GM19397 (cell line): ENCODE results near the gene CXCL9.
"Not testable (repeated sequence)": the region's sequence is repeated elsewhere in the genome, so short reads cannot be mapped to it uniquely, and the experiment has no call there.

ENCODE experiments used
- ATAC-seq: cut with Tn5 transposase; IDR thresholded peaks from one replicate; pipeline ENCODE4 v1.9.1; 2021; ENCODE audit warnings: mild to moderate bottlenecking, moderate library complexity; ENCODE audit not compliant: unreplicated experiment

Gene CXCL9

DNA sequence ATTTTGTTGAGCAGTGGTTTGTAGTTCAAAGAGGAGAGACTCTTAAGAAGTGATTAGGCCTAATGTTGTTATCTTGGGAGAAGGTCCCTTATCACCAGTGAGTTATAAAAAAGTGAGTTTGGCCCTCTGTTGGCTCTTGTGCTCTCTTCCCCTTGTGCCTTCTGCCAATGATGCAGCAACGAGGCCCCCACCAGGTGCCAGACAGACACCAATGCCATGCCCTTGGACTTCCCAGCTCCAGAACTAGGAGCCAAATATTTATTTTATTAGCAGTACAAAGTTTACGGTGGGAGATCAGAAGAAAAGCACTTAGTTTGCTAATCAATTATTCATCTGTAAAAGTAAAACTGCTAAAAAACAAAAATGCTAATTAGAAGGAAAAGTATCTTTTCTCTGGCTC lies 43.8 kb downstream of the CXCL9 start:
- ATAC-seq, result no peak

DNA sequence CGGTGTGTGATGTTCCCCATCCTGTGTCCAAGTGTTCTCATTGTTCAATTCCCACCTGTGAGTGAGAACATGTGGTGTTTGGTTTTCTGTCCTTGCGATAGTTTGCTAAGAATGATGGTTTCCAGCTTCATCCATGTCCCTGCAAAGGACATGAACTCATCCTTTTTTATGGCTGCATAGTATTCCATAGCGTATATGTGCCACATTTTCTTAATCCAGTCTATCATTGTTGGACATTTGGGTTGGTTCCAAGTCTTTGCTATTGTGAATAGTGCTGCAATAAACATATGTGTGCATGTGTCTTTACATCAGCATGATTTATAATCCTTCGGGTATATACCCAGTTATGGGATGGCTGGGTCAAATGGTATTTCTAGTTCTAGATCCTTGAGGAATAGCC lies 45.2 kb downstream of the CXCL9 start:
- not testable (repeated sequence) for ATAC-seq

DNA sequence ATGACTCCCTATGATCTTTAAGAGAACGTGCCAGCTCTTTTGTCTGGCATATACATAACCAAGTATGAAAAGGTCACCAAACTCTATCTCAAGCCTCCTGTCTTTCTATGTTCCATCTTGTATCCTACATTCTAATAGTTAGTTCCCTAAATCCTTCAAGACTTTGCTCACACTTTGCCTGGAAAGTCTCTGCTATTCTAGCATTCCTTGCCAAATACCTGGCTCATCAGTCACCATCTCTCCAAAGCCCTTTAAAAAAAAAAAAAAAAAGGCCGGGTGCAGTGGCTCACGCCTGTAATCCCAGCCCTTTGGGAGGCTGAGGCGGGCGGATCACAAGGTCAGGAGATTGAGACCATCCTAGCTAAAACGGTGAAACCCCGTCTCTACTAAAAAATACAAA lies 48.8 kb downstream of the CXCL9 start:
- not testable (repeated sequence) for ATAC-seq

DNA sequence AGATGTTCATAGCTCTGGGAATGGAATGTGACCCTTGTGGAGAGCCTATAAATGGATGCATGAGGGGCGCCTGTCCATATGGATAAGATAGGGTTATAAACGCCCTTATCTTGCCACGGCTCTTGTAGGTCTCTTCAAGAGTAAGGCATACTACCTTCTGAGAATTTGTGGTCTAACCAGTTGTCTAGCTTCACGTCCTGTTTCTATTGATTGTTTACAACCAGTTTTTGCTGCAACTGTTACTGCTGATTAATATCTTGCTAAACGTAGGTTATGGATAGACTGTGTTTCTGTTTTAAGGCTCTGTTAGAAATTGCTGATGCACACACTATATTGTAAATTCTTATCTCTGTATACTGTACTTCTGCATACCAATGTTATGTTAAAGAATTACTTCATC lies 52.5 kb downstream of the CXCL9 start:
- ATAC-seq, result not testable (repeated sequence)

DNA sequence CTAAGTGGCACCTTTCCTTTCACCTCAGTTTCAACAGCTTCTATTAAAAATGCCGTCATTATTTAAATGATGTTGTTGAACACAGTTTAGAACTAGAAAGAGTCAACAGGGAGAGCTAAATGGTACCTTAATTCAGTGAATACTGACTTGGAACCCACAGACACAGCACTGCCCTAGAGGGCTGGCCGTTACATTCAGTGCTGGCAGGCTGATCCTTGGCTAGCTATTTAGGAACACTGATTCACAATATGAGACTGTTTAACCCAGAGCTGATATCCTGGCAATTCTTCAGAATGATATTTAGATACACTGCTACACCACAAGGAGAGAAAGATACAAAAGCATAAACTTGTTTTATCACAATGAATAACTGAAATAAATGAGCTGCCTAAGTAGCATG lies 53.8 kb downstream of the CXCL9 start:
- ATAC-seq, result no peak
